Mesothelial cell of epicardium (in vitro differentiated cells): ENCODE data around the gene SETD1A. TPM values are rescaled to one million over a fixed set of nuclear protein-coding genes. Genes with fewer than 3 reads are reported as not detected.

Experiments
- DNase-seq, 2 experiments: peaks; one replicate each; pipeline ENCODE4 v3.0.0; 2021; ENCODE audit warnings: low spot score in 2 of 2; ENCODE audit not compliant: unreplicated experiment in 2 of 2
- H3K27ac Mint-ChIP-seq: 2 replicates; pipeline ENCODE4 v1.8.0; 2021; ENCODE audit warnings: mixed read lengths
- H3K27me3 Mint-ChIP-seq: 2 replicates; pipeline ENCODE4 v1.8.0; 2021; ENCODE audit warnings: low read depth, mixed read lengths
- H3K36me3 Mint-ChIP-seq: 2 replicates; pipeline ENCODE4 v1.8.0; 2021; ENCODE audit warnings: mixed read lengths
- H3K4me1 Mint-ChIP-seq: 2 replicates; pipeline ENCODE4 v1.8.0; 2021; ENCODE audit warnings: mixed read lengths
- H3K4me3 Mint-ChIP-seq: 2 replicates; pipeline ENCODE4 v1.8.0; 2021; ENCODE audit warnings: mild to moderate bottlenecking, moderate library complexity, mixed read lengths
- H3K9me3 Mint-ChIP-seq: 2 replicates; pipeline ENCODE4 v1.8.0; 2021; ENCODE audit warnings: mixed read lengths
- CTCF ChIP-seq: fragments of 200-600 bp; sonication (generic); IDR thresholded peaks from one replicate; pipeline ENCODE4 v1.5.0; 2021; ENCODE audit warnings: antibody characterized with exemption; ENCODE audit not compliant: unreplicated experiment
- total RNA-seq: library from RNA; stranded (reverse); gene quantifications from 3 replicates; pipeline ENCODE4 v1.2.1, GENCODE V29; 2021

SETD1A gene
- total RNA-seq, 1 donor from 2014 or later, result 36.4 TPM

GRCh38 chr16:31031276-31031675 lies 73.7 kb downstream of the SETD1A start:
- TF ChIP-seq CTCF, result no peak
- no peaks in the 10 kb centered on the region for H3K27me3 Mint-ChIP-seq
- H3K27ac Mint-ChIP-seq, result no peak overlapping the region
- no peak for DNase-seq
- no peaks in the 10 kb centered on the region for H3K9me3 Mint-ChIP-seq
- H3K4me1 Mint-ChIP-seq, result peaks cover 6% of the 10 kb centered on the region
- no peak overlapping the region for H3K4me3 Mint-ChIP-seq
- peaks cover 2% of the 10 kb centered on the region for H3K36me3 Mint-ChIP-seq

GRCh38 chr16:31032736-31033708 lies 75.5 kb downstream of the SETD1A start, which contains the start of gene STX4:
Gene STX4, plus strand, starts transcription at chr16:31033558. Its CDS starts 248 bp downstream, at chr16:31033806.
- H3K4me1 Mint-ChIP-seq, result peaks cover 6% of the 10 kb centered on the region
- no peak for TF ChIP-seq CTCF
- H3K4me3 Mint-ChIP-seq, result peak within 1 kb of the TSS; percentile 92
- H3K27me3 Mint-ChIP-seq, result no peaks in the 10 kb centered on the region
- H3K27ac Mint-ChIP-seq, result peak within 1 kb of the TSS; percentile 93
- DNase-seq, result peak; percentile 93 to 98
- H3K36me3 Mint-ChIP-seq, result peaks cover 8% of the 10 kb centered on the region
- no peaks in the 10 kb centered on the region for H3K9me3 Mint-ChIP-seq

- H3K4me3 Mint-ChIP-seq, result peak overlapping the region; percentile 92
- H3K27me3 Mint-ChIP-seq, result no peaks in the 10 kb centered on the region
- DNase-seq, result peak; percentile 73 to 88
- no peaks in the 10 kb centered on the region for H3K9me3 Mint-ChIP-seq
- no peak for TF ChIP-seq CTCF
- peaks cover 6% of the 10 kb centered on the region for H3K4me1 Mint-ChIP-seq
- peaks cover 8% of the 10 kb centered on the region for H3K36me3 Mint-ChIP-seq
- H3K27ac Mint-ChIP-seq, result peak overlapping the region; percentile 93
These were observed 76.3 kb downstream of the SETD1A start for GRCh38 chr16:31033709-31034492.

Other genes starting within 250 kb of the SETD1A start
- 44.6 to 53.2 TPM (median 46.4 TPM) in 3 replicates for gene PHKG2, start 209.3 kb upstream of the SETD1A start, total RNA-seq
- 6.0 to 7.4 TPM (median 6.3 TPM) in 3 replicates for gene CFAP119, start 195.7 kb upstream of the SETD1A start, total RNA-seq
- 124 to 130 TPM (median 126 TPM) in 3 replicates for gene RNF40, start 195.4 kb upstream of the SETD1A start, total RNA-seq
- gene ZNF629, start 170.5 kb upstream of the SETD1A start, total RNA-seq, result 40.8 to 41.6 TPM (median 41.4 TPM) in 3 replicates
- 43.6 to 44.8 TPM (median 43.9 TPM) in 3 replicates for gene BCL7C, start 63.7 kb upstream of the SETD1A start, total RNA-seq
- gene CTF1, start 61.1 kb upstream of the SETD1A start, total RNA-seq, result 9.1 to 11.5 TPM (median 10.3 TPM) in 3 replicates
- gene FBXL19, start 34.2 kb upstream of the SETD1A start, total RNA-seq, result 53.5 to 56.4 TPM (median 54.9 TPM) in 3 replicates
- gene ORAI3, start 8.7 kb upstream of the SETD1A start, total RNA-seq, result 25.8 to 28.2 TPM (median 26.2 TPM) in 3 replicates
- 3.5 to 4.0 TPM (median 3.6 TPM) in 3 replicates for gene HSD3B7, start 27.5 kb downstream of the SETD1A start, total RNA-seq
- gene STX1B, start 52.9 kb downstream of the SETD1A start, total RNA-seq, result 4.9 to 5.9 TPM (median 5.2 TPM) in 3 replicates
- 39.2 to 42.8 TPM (median 40.2 TPM) in 3 replicates for gene STX4, start 75.8 kb downstream of the SETD1A start, total RNA-seq
- gene ZNF668, start 116.5 kb downstream of the SETD1A start, total RNA-seq, result 11.8 to 14.1 TPM (median 12.8 TPM) in 3 replicates
- gene ZNF646, start 116.7 kb downstream of the SETD1A start, total RNA-seq, result 20.4 to 22.2 TPM (median 21.4 TPM) in 3 replicates
- 4.0 to 4.9 TPM (median 4.5 TPM) in 3 replicates for gene PRSS53, start 131.2 kb downstream of the SETD1A start, total RNA-seq
- 48.6 to 53.7 TPM (median 49.5 TPM) in 3 replicates for gene VKORC1, start 137.0 kb downstream of the SETD1A start, total RNA-seq
- 36.4 to 37.3 TPM (median 37.0 TPM) in 3 replicates for gene BCKDK, start 150.6 kb downstream of the SETD1A start, total RNA-seq
- 72.1 to 76.4 TPM (median 75.7 TPM) in 3 replicates for gene KAT8, start 159.9 kb downstream of the SETD1A start, total RNA-seq
- 79.1 to 84.3 TPM (median 79.9 TPM) in 3 replicates for gene PRSS8, start 178.0 kb downstream of the SETD1A start, total RNA-seq
- gene PRSS36, start 192.3 kb downstream of the SETD1A start, total RNA-seq, result 0.96 to 1.7 TPM (median 1.4 TPM) in 3 replicates
- 718 to 743 TPM (median 733 TPM) in 3 replicates for gene FUS, start 222.4 kb downstream of the SETD1A start, total RNA-seq
- 4.9 to 6.5 TPM (median 5.3 TPM) in 3 replicates for gene PYCARD, start 245.0 kb downstream of the SETD1A start, total RNA-seq